ENCODE data around the gene OR2S2. TPM values are rescaled to one million over a fixed set of nuclear protein-coding genes. Genes with fewer than 3 reads are reported as not detected.
"Not testable (repeated sequence)": the region's sequence is repeated elsewhere in the genome, so short reads cannot be mapped to it uniquely, and the experiment has no call there.

OR2S2 gene
- total RNA-seq, 1 experiment from 2014 or later: not detected

- Mint-ChIP-seq H3K9me3 (ENCODE audit: unreplicated experiment) (no peaks in the 10 kb centered on the region), H3K27ac (ENCODE audit: unreplicated experiment) (no peak overlapping the region), H3K4me3 (ENCODE audit: unreplicated experiment) (no peak overlapping the region), H3K27me3 (ENCODE audit: insufficient read depth, unreplicated experiment) (peaks cover 6% of the 10 kb centered on the region), H3K36me3 (ENCODE audit: insufficient read depth, unreplicated experiment) (no peaks in the 10 kb centered on the region), H3K4me1 (ENCODE audit: low read depth, unreplicated experiment) (no peaks in the 10 kb centered on the region)
- intact Hi-C loops (cut with micrococcal nuclease; ENCODE audit: unreplicated experiment): no loop called here
- BruUV-seq (replicated peaks): no TSS peak
- CTCF ChIA-PET: no interaction called here
- TF ChIP-seq CTCF (IDR thresholded peaks at IDR 0.05; ENCODE audit: insufficient read depth in 1 of 2, low read depth in 1 of 2, low read length in 1 of 2, severe bottlenecking in 1 of 2, unreplicated experiment in 1 of 2): no peak
- Histone ChIP-seq H3K27me3 (replicated peaks; ENCODE audit: control insufficient read depth, insufficient read depth, low read length) (no peaks in the 10 kb centered on the region; the same call in 1 of the 2 replicates), H3K9me3 (peaks cover 11% of the 10 kb centered on the region; the same call in 1 of the 2 replicates), H3K4me3 (ENCODE audit: low read depth, low read length) (no peak overlapping the region), H3K4me1 (no peaks in the 10 kb centered on the region), H3K36me3 (ENCODE audit: control insufficient read depth, insufficient read depth, low read length) (no peaks in the 10 kb centered on the region)
- POLR2A ChIA-PET: no interaction called here
- no peak for DNase-seq
Observed at GRCh38 chr9:35996358-35996970, 38.5 kb upstream of the OR2S2 start.

- no TSS peak for BruUV-seq (replicated peaks)
- DNase-seq: no peak
- no peaks in the 10 kb centered on the region for H3K4me1 ChIP-seq
- intact Hi-C loops (cut with micrococcal nuclease; ENCODE audit: unreplicated experiment): no loop called here
- no peak overlapping the region for H3K4me3 Mint-ChIP-seq (ENCODE audit: unreplicated experiment)
- H3K27me3 ChIP-seq (replicated peaks; ENCODE audit: control insufficient read depth, insufficient read depth, low read length): no peaks in the 10 kb centered on the region; the same call in 1 of the 2 replicates
- no peaks in the 10 kb centered on the region for H3K4me1 Mint-ChIP-seq (ENCODE audit: low read depth, unreplicated experiment)
- H3K9me3 Mint-ChIP-seq (ENCODE audit: unreplicated experiment): no peaks in the 10 kb centered on the region
- ChIA-PET POLR2A (no interaction called here), CTCF (no interaction called here)
- no peak overlapping the region for H3K27ac Mint-ChIP-seq (ENCODE audit: unreplicated experiment)
- peaks cover 11% of the 10 kb centered on the region; the same call in 1 of the 2 replicates for H3K9me3 ChIP-seq
- no peaks in the 10 kb centered on the region for H3K36me3 ChIP-seq (ENCODE audit: control insufficient read depth, insufficient read depth, low read length)
- peaks cover 8% of the 10 kb centered on the region for H3K27me3 Mint-ChIP-seq (ENCODE audit: insufficient read depth, unreplicated experiment)
- H3K36me3 Mint-ChIP-seq (ENCODE audit: insufficient read depth, unreplicated experiment): no peaks in the 10 kb centered on the region
- TF ChIP-seq CTCF (IDR thresholded peaks at IDR 0.05; ENCODE audit: insufficient read depth in 1 of 2, low read depth in 1 of 2, low read length in 1 of 2, severe bottlenecking in 1 of 2, unreplicated experiment in 1 of 2): no peak
- H3K4me3 ChIP-seq (ENCODE audit: low read depth, low read length): no peak overlapping the region
Observed at GRCh38 chr9:35994959-35995358, 37.0 kb upstream of the OR2S2 start.

GRCh38 chr9:35993976-35994720, 36.2 kb upstream of the OR2S2 start:
- CTCF ChIA-PET: interaction anchor here (0.6 kb wide), 1 partner anchor 179 kb away, joined by 6 read pairs; no protein-coding TSS in a partner anchor
- Histone ChIP-seq H3K4me3 (ENCODE audit: low read depth, low read length) (no peak overlapping the region), H3K27me3 (replicated peaks; ENCODE audit: control insufficient read depth, insufficient read depth, low read length) (no peaks in the 10 kb centered on the region; the same call in 1 of the 2 replicates), H3K9me3 (peaks cover 11% of the 10 kb centered on the region; the same call in 1 of the 2 replicates), H3K4me1 (no peaks in the 10 kb centered on the region), H3K36me3 (ENCODE audit: control insufficient read depth, insufficient read depth, low read length) (no peaks in the 10 kb centered on the region)
- Mint-ChIP-seq H3K9me3 (ENCODE audit: unreplicated experiment) (no peaks in the 10 kb centered on the region), H3K4me3 (ENCODE audit: unreplicated experiment) (no peak overlapping the region), H3K36me3 (ENCODE audit: insufficient read depth, unreplicated experiment) (no peaks in the 10 kb centered on the region), H3K27ac (ENCODE audit: unreplicated experiment) (no peak overlapping the region), H3K27me3 (ENCODE audit: insufficient read depth, unreplicated experiment) (peaks cover 12% of the 10 kb centered on the region), H3K4me1 (ENCODE audit: low read depth, unreplicated experiment) (no peaks in the 10 kb centered on the region)
- no peak for TF ChIP-seq CTCF (IDR thresholded peaks at IDR 0.05; ENCODE audit: insufficient read depth in 1 of 2, low read depth in 1 of 2, low read length in 1 of 2, severe bottlenecking in 1 of 2, unreplicated experiment in 1 of 2)
- BruUV-seq (replicated peaks): no TSS peak
- POLR2A ChIA-PET: no interaction called here
- intact Hi-C loops (cut with micrococcal nuclease; ENCODE audit: unreplicated experiment): no loop called here
- no peak for DNase-seq

- H3K4me3 ChIP-seq (ENCODE audit: low read depth, low read length); BruUV-seq (replicated peaks); H3K36me3 ChIP-seq (ENCODE audit: control insufficient read depth, insufficient read depth, low read length); intact Hi-C loops (cut with micrococcal nuclease; ENCODE audit: unreplicated experiment); H3K4me1 Mint-ChIP-seq (ENCODE audit: low read depth, unreplicated experiment); H3K27me3 ChIP-seq (replicated peaks; ENCODE audit: control insufficient read depth, insufficient read depth, low read length); CTCF ChIA-PET; DNase-seq; H3K9me3 Mint-ChIP-seq (ENCODE audit: unreplicated experiment); H3K4me1 ChIP-seq; H3K9me3 ChIP-seq; H3K4me3 Mint-ChIP-seq (ENCODE audit: unreplicated experiment); H3K27ac Mint-ChIP-seq (ENCODE audit: unreplicated experiment); H3K36me3 Mint-ChIP-seq (ENCODE audit: insufficient read depth, unreplicated experiment): not testable (repeated sequence)
- POLR2A ChIA-PET: interaction anchor here (0.6 kb wide), 1 partner anchor 220 kb away, joined by 6 read pairs; no protein-coding TSS in a partner anchor
- peaks cover 13% of the 10 kb centered on the region for H3K27me3 Mint-ChIP-seq (ENCODE audit: insufficient read depth, unreplicated experiment)
Observed at GRCh38 chr9:35993136-35993535, 35.2 kb upstream of the OR2S2 start.

Data from Caco-2 (cell line).